ENCODE measurements around the gene ZFP69.

- TF ChIP-seq POLR2AphosphoS5 (IDR thresholded peaks at IDR 0.05; ENCODE audit: insufficient read depth, low read depth, low read length) (no peak), CTCF (IDR thresholded peaks at IDR 0.05; ENCODE audit: extremely low read depth in 1 of 2, insufficient read depth in 1 of 2, low read depth in 1 of 2, low read length in 2 of 2) (no peak), EZH2 (IDR thresholded peaks at IDR 0.05; ENCODE audit: borderline replicate concordance, low read depth, low read length, severe bottlenecking) (no peak), POLR2A (IDR thresholded peaks at IDR 0.05; ENCODE audit: low read depth, low read length) (no peak), MAX (IDR thresholded peaks at IDR 0.05; ENCODE audit: insufficient read depth, insufficient read length) (no peak), FOS (IDR thresholded peaks at IDR 0.05; ENCODE audit: borderline replicate concordance, insufficient read depth, low read length) (no peak), MYC (IDR thresholded peaks at IDR 0.05; ENCODE audit: low read depth, low read length) (no peak)
Measured at GRCh38 chr1:40519517-40519916, 42.4 kb downstream of the ZFP69 start.
